ENCODE data around the gene GMPPA.
A peak's percentile ranks its signal among the peaks of the same experiment; 100 is the strongest.

The GMPPA gene

GRCh38 chr2:219486380-219486959, 12.2 kb upstream of the GMPPA start:
- DNase-seq (ENCODE audit: low spot score) = no peak

- no peak for DNase-seq (ENCODE audit: low spot score)
These were observed 10.4 kb upstream of the GMPPA start for GRCh38 chr2:219488149-219488843.

DNA sequence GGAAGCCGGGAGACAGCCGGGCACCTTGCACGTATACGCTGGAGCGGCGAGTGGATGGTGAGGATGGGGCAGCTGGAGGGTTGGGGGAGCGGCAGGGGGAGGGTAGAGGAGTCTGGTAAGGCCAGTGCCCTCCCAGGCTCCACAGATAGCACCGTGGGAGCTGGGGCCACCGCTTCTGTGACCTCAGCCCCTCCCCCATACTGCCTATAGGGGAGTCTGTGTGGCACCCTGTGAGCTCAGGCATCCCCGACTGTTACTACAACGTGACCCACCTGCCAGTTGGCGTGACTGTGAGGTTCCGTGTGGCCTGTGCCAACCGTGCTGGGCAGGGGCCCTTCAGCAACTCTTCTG, 9.9 kb upstream of the GMPPA start:
- DNase-seq (ENCODE audit: low spot score) = no peak

DNA sequence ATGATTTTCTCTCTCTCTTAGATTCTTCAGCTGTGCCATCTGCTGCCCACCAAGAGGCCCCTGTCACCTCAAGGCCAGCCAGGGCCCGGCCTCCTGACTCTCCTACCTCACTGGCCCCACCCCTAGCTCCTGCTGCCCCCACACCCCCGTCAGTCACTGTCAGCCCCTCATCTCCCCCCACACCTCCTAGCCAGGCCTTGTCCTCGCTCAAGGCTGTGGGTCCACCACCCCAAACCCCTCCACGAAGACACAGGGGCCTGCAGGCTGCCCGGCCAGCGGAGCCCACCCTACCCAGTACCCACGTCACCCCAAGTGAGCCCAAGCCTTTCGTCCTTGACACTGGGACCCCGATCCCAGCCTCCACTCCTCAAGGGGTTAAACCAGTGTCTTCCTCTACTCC, 9.4 kb upstream of the GMPPA start:
- no peak for DNase-seq (ENCODE audit: low spot score)

- no peak for DNase-seq (ENCODE audit: low spot score)
These were observed 8.5 kb upstream of the GMPPA start for GRCh38 chr2:219490186-219490585.

DNA sequence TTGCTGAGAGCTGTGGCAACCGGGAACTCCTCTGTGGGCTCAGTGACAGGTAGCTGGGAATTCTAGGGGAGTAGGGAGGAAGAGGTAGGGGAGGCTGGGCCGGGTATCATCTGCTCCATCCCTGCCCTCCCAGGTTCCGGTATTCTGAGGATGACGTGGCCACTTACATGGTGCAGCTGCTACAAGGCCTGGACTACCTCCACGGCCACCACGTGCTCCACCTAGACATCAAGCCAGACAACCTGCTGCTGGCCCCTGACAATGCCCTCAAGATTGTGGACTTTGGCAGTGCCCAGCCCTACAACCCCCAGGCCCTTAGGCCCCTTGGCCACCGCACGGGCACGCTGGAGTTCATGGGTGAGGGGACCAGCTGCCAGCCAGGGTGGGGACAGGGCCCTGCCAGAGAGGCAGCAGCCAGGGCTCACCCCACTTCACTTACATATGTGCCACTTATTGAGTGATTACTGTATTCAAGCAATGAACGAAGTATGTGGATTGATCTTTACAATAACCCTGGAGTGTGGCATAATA, 8.0 kb upstream of the GMPPA start:
- DNase-seq (ENCODE audit: low spot score) = no peak

GRCh38 chr2:219491278-219491963, 7.3 kb upstream of the GMPPA start:
- DNase-seq (ENCODE audit: low spot score) = no peak

- DNase-seq (ENCODE audit: low spot score) = no peak
These were observed 6.1 kb upstream of the GMPPA start for GRCh38 chr2:219492575-219492974.

- DNase-seq (ENCODE audit: low spot score) = no peak
These were observed 5.6 kb upstream of the GMPPA start for GRCh38 chr2:219493086-219493485.

- DNase-seq (ENCODE audit: low spot score) = no peak
These were observed 3.6 kb upstream of the GMPPA start for GRCh38 chr2:219494952-219495530.

DNA sequence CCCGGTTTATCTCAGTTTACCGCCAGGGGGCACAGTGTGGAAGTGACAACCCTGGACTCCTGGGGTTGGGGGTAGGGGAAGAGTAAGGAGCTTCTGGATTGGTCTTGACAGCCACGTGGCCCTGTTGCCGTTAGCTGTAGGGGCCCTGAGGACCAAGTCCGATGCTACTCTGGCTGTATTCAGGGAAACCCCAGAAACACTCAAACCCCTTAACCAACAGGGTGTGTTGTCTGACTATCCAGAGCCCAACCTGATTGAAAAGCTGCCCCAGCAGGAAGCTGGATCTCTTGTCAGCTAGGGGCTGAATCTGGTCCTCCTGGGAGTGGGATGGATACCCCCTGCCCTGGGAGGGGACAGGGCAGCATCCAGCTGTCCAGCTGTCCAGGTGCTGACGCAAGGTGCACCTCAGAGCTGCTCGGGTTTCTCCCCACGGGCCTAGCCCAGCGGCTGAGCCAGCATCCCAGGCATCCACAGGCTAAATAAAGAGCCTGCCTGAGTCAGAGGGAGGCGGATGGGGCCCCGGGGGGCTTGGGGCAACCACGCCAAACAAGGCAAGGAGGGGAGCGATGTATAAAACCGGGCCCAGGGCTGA, 3.1 kb upstream of the GMPPA start:
- peak; percentile 80 for DNase-seq (ENCODE audit: low spot score)

DNA sequence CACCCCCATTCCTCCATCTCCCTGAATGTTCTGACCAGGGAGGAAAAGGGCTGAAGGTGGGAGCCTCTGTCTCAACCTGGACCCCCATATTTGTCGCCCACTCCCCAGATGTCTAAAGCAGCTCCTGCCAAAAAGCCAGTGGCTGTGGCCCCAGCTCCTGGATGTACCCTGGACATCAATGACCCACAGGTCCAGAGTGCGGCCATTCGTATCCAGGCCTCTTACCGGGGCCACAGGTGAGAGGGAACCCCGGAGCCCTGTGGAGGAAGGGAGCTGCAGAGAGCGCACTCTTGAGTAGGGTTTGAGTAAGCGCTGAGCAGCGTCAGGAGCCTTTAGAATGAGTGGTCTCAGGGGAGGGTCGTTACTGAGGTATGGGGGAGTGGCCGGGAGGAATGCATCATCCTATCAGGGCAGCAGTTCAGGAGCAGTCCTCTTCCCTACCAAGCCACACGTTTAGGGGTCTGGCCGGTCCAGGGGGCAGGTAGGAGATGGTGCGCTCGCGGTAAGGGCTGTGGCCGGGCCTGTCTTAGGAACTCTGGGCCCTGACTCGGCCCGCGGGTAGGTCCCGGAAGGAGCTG, 2.4 kb upstream of the GMPPA start:
- DNase-seq (ENCODE audit: low spot score) = no peak

DNA sequence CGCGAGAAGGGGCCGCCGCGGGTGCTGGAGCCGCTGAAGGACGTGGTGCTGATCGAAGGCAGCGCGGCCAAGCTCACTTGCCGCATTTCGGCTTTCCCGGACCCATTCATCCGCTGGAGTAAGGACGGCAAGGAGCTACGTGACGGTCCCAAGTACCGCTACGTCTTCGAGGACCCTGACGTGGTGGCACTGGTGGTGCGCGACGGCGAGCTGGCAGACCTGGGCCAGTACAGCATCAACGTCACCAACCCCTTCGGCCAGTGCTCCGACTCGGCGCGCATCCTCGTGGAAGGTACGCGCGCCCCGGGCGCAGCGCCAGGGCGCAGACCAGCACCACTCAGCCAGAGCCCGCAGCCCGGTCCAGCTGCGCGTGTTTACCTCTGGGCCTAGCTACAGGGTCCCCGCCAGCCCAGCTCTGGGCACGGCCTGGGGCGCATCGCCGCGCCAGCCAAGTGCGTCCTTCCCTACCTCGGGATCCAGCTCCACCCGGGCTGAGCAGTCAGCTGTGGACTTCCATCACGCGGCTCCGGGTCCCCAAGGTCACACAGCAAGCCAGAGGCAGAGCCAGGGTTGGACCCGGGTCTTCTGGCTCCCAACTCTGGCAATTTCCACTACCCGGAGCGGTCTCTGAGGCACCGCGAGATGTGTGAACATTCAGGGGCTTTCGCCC, 1.7 kb upstream of the GMPPA start:
- DNase-seq (ENCODE audit: low spot score) = no peak

DNA sequence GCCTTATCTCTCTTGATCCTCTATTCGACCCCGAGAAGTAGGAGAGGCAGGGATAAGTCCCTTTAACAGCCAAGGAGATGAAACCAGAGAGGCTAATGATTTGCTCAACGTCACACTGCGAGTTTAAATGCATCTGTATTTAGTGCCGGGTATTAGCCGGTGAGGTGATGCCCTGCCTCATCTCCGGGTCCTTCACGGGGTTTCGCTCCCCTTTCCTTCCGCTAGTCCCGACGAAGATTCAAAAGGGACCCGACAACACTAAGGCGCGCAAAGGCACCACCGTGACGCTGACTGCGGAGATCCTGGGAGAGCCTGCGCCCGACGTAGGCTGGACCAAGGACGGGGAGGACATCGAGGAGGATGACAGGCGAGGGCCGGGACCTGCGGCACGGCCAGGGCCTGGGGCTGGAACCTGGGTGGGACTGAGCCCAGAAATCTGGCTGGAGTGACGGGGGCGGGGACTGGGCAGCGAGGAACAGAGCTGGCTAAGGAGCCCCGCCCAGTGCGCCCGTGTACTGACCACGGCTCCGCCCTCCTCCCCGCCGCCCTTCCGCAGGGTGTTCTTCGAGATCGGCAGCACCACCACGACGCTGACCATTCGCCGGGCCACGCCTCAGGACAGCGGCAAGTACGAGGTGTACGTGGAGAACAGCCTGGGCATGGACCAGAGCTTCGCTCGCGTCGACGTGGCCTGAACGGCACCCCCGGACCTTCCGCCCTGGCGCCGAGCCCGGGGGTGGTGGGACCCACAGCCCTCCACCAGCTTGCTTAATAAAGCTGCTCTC, 1.0 kb upstream of the GMPPA start:
- DNase-seq (ENCODE audit: low spot score) = no peak

DNA sequence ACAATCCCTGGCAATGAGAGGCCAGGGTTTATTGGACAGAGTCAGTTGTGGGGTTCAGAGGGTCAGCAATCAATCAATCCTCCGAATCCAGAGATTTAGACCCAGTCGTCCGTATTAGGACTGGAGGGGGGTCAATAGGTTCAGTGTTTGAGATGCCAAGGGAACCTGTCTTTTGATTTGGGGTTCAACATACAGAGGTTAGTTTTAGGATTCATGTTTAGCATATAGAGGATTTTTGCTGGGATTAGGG, 292 bp downstream of the GMPPA start:
- no peak for DNase-seq (ENCODE audit: low spot score)

- no peak for DNase-seq (ENCODE audit: low spot score)
These were observed 864 bp downstream of the GMPPA start for GRCh38 chr2:219499555-219499954.

DNA sequence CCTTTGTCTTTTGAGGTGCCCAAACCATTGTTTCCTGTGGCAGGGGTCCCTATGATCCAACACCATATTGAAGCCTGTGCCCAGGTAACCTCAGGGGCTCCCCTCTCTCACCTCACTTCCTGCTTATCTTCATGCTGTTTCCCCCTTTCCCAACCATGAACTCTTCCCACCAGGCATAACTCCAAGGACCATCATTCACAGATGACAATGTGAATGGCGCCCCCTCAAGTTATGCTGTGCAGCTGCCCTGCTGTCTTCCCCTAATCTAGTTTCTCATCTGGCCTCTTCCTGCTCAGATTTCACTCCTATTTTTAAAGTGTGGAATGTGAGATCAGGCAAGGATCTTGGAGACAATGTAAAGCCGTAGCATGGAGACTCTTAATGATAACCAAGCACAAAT, 1.4 kb downstream of the GMPPA start:
- no peak for DNase-seq (ENCODE audit: low spot score)

DNA sequence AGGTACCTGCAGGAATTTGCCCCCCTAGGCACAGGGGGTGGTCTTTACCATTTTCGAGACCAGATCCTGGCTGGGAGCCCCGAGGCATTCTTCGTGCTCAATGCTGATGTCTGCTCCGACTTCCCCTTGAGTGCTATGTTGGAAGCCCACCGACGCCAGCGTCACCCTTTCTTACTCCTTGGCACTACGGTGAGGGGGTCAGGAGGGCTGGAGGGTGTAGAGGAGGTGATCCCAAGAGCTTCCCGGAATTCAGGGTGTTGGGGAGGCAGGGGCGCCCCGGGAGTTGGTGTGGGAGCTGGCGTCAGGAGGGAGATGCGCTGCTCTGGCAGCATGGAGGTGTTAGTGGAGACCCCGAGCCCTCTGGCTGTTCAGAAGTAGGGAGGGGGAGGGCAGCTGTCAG, 3.2 kb downstream of the GMPPA start:
- DNase-seq (ENCODE audit: low spot score) = no peak

DNA sequence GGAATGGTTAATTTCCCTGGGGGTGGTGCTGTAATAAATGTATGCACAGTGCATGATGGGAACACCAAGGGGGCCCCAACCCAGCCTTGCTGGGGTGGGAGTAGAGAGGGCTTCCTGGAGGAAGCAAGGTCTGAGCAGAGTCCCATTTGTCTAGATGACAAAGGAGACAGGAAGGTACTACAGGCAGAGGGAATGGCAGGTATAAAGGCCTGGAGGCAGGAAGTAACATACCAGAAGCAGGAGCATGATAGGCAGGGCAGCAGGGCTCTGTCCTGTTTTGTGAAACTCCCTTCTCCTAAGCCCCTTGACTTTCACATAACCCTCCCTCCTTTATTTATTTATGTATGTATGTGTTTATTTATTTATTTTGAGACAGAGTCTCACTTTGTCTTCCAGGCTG, 3.9 kb downstream of the GMPPA start:
- DNase-seq (ENCODE audit: low spot score) = no peak

DNA sequence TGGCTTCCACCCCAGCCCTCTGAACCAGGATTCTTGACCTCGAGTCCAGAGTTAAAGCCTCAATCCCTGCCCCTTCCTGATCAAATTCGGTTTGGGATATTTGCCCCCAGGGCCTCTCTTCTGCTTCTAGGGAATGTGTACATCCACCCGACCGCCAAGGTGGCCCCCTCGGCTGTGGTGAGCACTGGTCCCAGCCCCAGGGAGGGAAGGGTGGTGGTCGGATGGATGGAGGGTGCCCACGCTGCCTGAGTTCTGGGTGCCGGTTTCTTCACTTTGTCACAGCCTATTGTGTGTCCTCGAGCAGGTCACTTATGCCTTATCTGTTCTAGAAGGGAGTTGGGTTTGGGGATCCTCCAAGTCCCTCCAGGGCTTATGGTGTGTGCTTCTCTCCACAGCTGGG, 6.9 kb downstream of the GMPPA start:
- no peak for DNase-seq (ENCODE audit: low spot score)

GRCh38 chr2:219506153-219506801, 7.6 kb downstream of the GMPPA start:
- DNase-seq (ENCODE audit: low spot score) = no peak

Measured in cerebellar cortex (tissue), 1 donor.